Spleen (tissue), 11 donors: ENCODE data around the gene URM1. TPM values are rescaled to one million over a fixed set of nuclear protein-coding genes. Genes with fewer than 3 reads are reported as not detected.
"Not testable (repeated sequence)": the region's sequence is repeated elsewhere in the genome, so short reads cannot be mapped to it uniquely, and the experiment has no call there.

ENCODE experiments used
- DNase-seq: peaks from one replicate; pipeline ENCODE4 v3.0.0-alpha.2; 2020
- H3K27ac ChIP-seq, 8 donors: fragments of 200-600 bp; sonication (generic) in 7 of 8; 1 replicate in 4 of 8; 2 replicates in 4 of 8; pipeline versions ENCODE4 v1.5.0 to v1.8.0; 2016 to 2021; ENCODE audit warnings: inconsistent platforms in 4 of 8, mild to moderate bottlenecking in 4 of 8, moderate library complexity in 1 of 8
- H3K27me3 ChIP-seq, 7 donors: fragments of 200-600 bp; sonication (generic) in 6 of 7; replicated peaks in 1 of 7; 1 replicate in 4 of 7; 2 replicates in 3 of 7; pipeline versions ENCODE4 v1.5.0 to v1.8.0; 2016 to 2021; ENCODE audit warnings: inconsistent platforms in 3 of 7, mild to moderate bottlenecking in 1 of 7
- H3K36me3 ChIP-seq, 6 donors: fragments of 200-600 bp; sonication (generic) in 5 of 6; 1 replicate in 4 of 6; 2 replicates in 2 of 6; pipeline versions ENCODE4 v1.5.0 to v1.8.0; 2016 to 2021; ENCODE audit warnings: inconsistent platforms in 2 of 6
- H3K4me1 ChIP-seq, 6 donors: fragments of 200-600 bp; sonication (generic) in 5 of 6; 1 replicate in 3 of 6; 2 replicates in 3 of 6; pipeline versions ENCODE4 v1.5.0 to v1.8.0; 2016 to 2021; ENCODE audit warnings: inconsistent platforms in 3 of 6
- H3K4me3 ChIP-seq, 8 donors: fragments of 200-600 bp; sonication (generic) in 7 of 8; 1 replicate in 4 of 8; 2 replicates in 4 of 8; pipeline versions ENCODE4 v1.5.0 to v1.8.0; 2016 to 2021; ENCODE audit warnings: inconsistent platforms in 4 of 8, mild to moderate bottlenecking in 4 of 8, moderate library complexity in 2 of 8
- H3K9me3 ChIP-seq, 8 donors: fragments of 200-600 bp; sonication (generic) in 7 of 8; 1 replicate in 4 of 8; 2 replicates in 4 of 8; pipeline versions ENCODE4 v1.5.0 to v1.8.0; 2016 to 2021; ENCODE audit warnings: inconsistent platforms in 4 of 8
- POLR2A ChIP-seq, 3 donors: fragments of 450-650 bp; IDR thresholded peaks; one replicate each; pipeline ENCODE4 v1.5.1; 2017; ENCODE audit warnings: antibody characterized with exemption in 3 of 3, mild to moderate bottlenecking in 1 of 3
- POLR2AphosphoS5 ChIP-seq, 3 donors: sonication (generic); formaldehyde crosslinking; IDR thresholded peaks; one replicate each; pipeline ENCODE4 v1.5.1; 2017; ENCODE audit warnings: antibody characterized with exemption in 3 of 3
- WGBS, 5 donors: extraction: QIAGEN DNeasy Blood & Tissue Kit in 3 of 5; methylation state at CpG; one replicate each; pipeline versions ENCODE4 v1.1.5 to v1.1.7; 2013 to 2018; 5-methylcytosine and 5-hydroxymethylcytosine counted together
- intact Hi-C: fragments of 100-400 bp; cut with DNase I; formaldehyde crosslinking; loops from one replicate; pipeline ENCODE4 v1.15.0; 2023; ENCODE audit warnings: low total_unique reads
- polyA plus RNA-seq, 3 donors: library from polyadenylated mRNA; stranded (reverse); fragments of 200-250 nt; gene quantifications; one replicate each; pipeline ENCODE4 v1.2.1, GENCODE V29; 2013
- total RNA-seq, 7 donors: library from RNA; depleted of rRNA in 3 of 7; stranded (reverse); fragments of >200 nt in 3 of 7; fragmentation: NEBNext Ultra II Directional in 4 of 7; extraction: Animal tissue kit (Norgen Biotek cat#: 25700) in 4 of 7; gene quantifications; one replicate each; pipeline versions ENCODE4 v1.1.0 to v1.2.1, GENCODE V29; 2016 to 2021
- TF ChIP-seq, protein P1 (sequence below), 11 experiments: fragments of 200-600 bp in 7 of 11; fragments of 450-650 bp in 4 of 11; sonication (generic) in 4 of 11; IDR thresholded peaks in 8 of 11; conservative IDR thresholded peaks in 3 of 11; 1 replicate in 7 of 11; 2 replicates in 4 of 11; pipeline versions ENCODE4 v1.4.0 to v1.8.0; 2016 to 2021; ENCODE audit warnings: antibody characterized with exemption in 11 of 11, inconsistent platforms in 4 of 11, mild to moderate bottlenecking in 1 of 11
- donor health status: healthy with polysubstance abuse.
- donor health status: DM: no; HTN: no; CAD: no; lungs with moderate emphysema.
- donor health status: DM: no; HTN: no; CAD: no.
- donor health status: Bipolar disorder and iron deficiency.
- donor health status: healthy.
- donor health status: DM: no; HTN: no; CAD: no.
- donor health status: DM: yes; HTN: yes; CAD: no.

Gene URM1
- total and polyA plus RNA-seq, 10 donors, result 28.1 to 58.1 (median 45.8) TPM

- no peak overlapping the region for H3K4me3 ChIP-seq
- no peaks in the 10 kb centered on the region for H3K36me3 ChIP-seq
- intact Hi-C loops, result no loop called here
- peaks cover 14 to 30% (median 24%) of the 10 kb centered on the region in 6 donors for H3K4me1 ChIP-seq
- peaks cover 0 to 43% (median 17%) of the 10 kb centered on the region in 7 donors for H3K27me3 ChIP-seq
- H3K9me3 ChIP-seq, result no peaks in the 10 kb centered on the region
- WGBS, 5 donors, result 76 to 93% (median 85%) methylated on average over 5 of the region's 5 CpGs
- TF ChIP-seq, protein P1, sequence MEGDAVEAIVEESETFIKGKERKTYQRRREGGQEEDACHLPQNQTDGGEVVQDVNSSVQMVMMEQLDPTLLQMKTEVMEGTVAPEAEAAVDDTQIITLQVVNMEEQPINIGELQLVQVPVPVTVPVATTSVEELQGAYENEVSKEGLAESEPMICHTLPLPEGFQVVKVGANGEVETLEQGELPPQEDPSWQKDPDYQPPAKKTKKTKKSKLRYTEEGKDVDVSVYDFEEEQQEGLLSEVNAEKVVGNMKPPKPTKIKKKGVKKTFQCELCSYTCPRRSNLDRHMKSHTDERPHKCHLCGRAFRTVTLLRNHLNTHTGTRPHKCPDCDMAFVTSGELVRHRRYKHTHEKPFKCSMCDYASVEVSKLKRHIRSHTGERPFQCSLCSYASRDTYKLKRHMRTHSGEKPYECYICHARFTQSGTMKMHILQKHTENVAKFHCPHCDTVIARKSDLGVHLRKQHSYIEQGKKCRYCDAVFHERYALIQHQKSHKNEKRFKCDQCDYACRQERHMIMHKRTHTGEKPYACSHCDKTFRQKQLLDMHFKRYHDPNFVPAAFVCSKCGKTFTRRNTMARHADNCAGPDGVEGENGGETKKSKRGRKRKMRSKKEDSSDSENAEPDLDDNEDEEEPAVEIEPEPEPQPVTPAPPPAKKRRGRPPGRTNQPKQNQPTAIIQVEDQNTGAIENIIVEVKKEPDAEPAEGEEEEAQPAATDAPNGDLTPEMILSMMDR (IDR thresholded peaks at IDR 0.05 in 8 of 11, conservative IDR thresholded peaks at IDR 0.05 in 3 of 11), result no peak
- TF ChIP-seq POLR2A (IDR thresholded peaks at IDR 0.05) (no peak), POLR2AphosphoS5 (IDR thresholded peaks at IDR 0.05) (no peak)
- no peak for DNase-seq
- H3K27ac ChIP-seq, result no peak overlapping the region
Observed at GRCh38 chr9:128422783-128423150, 51.6 kb downstream of the URM1 start.

DNA sequence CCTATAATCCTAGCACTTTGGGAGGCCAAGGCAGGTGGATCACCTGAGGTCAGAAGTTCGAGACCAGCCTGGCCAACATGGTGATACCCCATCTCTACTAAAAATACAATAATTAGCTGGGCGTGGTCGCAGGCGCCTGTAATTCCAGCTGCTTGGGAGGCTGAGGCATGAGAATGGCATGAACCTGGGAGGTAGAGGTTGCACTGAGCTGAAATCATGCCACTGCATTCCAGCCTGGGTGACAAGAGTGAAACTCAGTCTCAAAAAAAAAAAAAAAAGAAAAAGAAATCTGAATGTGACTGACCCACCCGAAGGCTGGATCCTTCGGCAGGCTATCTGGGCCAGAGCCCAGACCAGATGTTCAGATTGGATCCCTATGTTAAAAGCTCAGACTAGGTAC, 52.2 kb downstream of the URM1 start:
- H3K27ac ChIP-seq, DNase-seq, H3K36me3 ChIP-seq, H3K4me3 ChIP-seq, H3K9me3 ChIP-seq, intact Hi-C loops: not testable (repeated sequence)
- H3K4me1 ChIP-seq, result peaks cover 14 to 30% (median 24%) of the 10 kb centered on the region in 6 donors
- 83 to 94% (median 86%) methylated on average over 6 of the region's 6 CpGs for WGBS, 5 donors
- peaks cover 0 to 37% (median 17%) of the 10 kb centered on the region in 7 donors for H3K27me3 ChIP-seq

- Histone ChIP-seq H3K36me3 (no peaks in the 10 kb centered on the region), H3K9me3 (no peaks in the 10 kb centered on the region), H3K4me1 (peaks cover 14 to 23% (median 18%) of the 10 kb centered on the region in 6 donors), H3K27ac (no peak overlapping the region), H3K27me3 (peaks cover 0 to 27% (median 8%) of the 10 kb centered on the region in 7 donors), H3K4me3 (no peak overlapping the region)
- intact Hi-C loops, result no loop called here
- WGBS, 5 donors, result 91 to 97% (median 92%) methylated on average over 14 to 15 of the region's 15 CpGs
- DNase-seq, result no peak
- no peak for TF ChIP-seq POLR2A (IDR thresholded peaks at IDR 0.05)
- TF ChIP-seq POLR2AphosphoS5 (IDR thresholded peaks at IDR 0.05), result no peak
Observed at GRCh38 chr9:128424268-128424780, 53.1 kb downstream of the URM1 start.

- Histone ChIP-seq H3K4me3 (no peak overlapping the region), H3K27ac (no peak overlapping the region), H3K4me1 (no peaks in the 10 kb centered on the region), H3K36me3 (no peaks in the 10 kb centered on the region), H3K9me3 (no peaks in the 10 kb centered on the region), H3K27me3 (no peaks in the 10 kb centered on the region)
- intact Hi-C loops, result no loop called here
- 73 to 92% (median 88%) methylated on average over 11 to 22 of the region's 22 CpGs for WGBS, 5 donors
- DNase-seq, result no peak
- TF ChIP-seq POLR2AphosphoS5 (IDR thresholded peaks at IDR 0.05), result no peak
- no peak for TF ChIP-seq POLR2A (IDR thresholded peaks at IDR 0.05)
- TF ChIP-seq, protein P1 (IDR thresholded peaks at IDR 0.05 in 8 of 11, conservative IDR thresholded peaks at IDR 0.05 in 3 of 11), result no peak
Observed at GRCh38 chr9:128428644-128429512, 57.7 kb downstream of the URM1 start.

DNA sequence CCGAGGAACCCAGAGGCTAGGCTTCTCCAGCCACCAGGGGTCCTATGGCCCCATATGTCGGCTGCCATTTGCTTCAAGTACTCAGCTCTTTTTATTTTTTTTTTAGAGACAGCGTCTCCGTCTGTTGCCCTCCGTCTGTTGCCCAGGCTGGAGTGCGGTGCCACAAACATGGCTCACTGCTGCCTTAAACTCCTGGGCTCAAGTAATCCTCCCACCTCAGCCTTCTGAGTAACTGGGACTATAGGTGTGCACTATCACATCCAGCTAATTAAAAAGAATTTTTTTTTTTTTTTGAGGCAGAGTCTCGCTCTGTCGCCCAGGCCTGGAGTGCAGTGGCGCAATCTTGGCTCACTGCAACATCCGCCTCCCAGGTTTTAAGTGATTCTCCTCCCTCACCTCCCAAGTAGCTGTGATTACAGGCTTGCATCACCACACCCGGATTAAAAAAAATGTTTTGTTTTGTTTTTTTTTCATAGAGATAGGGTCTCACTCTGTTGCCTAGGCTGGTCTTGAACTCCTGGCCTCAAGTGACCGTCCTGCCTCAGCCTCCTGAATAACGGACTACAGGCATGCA, 58.4 kb downstream of the URM1 start:
- 81 to 93% (median 84%) methylated on average over 13 of the region's 13 CpGs for WGBS, 5 donors
- Histone ChIP-seq H3K9me3 (no peaks in the 10 kb centered on the region), H3K36me3 (no peaks in the 10 kb centered on the region), H3K27ac (no peak overlapping the region), H3K4me1 (no peaks in the 10 kb centered on the region), H3K27me3 (no peaks in the 10 kb centered on the region), H3K4me3 (no peak overlapping the region)
- no peak for DNase-seq
- no peak for TF ChIP-seq POLR2AphosphoS5 (IDR thresholded peaks at IDR 0.05)
- TF ChIP-seq, protein P1 (IDR thresholded peaks at IDR 0.05 in 8 of 11, conservative IDR thresholded peaks at IDR 0.05 in 3 of 11), result no peak
- TF ChIP-seq POLR2A (IDR thresholded peaks at IDR 0.05), result no peak
- intact Hi-C loops, result no loop called here
